HT1080 (cell line): ENCODE measurements around the gene SESN1. TPM values are rescaled to one million over a fixed set of nuclear protein-coding genes. Genes with fewer than 3 reads are reported as not detected.
"Not testable (repeated sequence)": the region's sequence is repeated elsewhere in the genome, so short reads cannot be mapped to it uniquely, and the experiment has no call there.

Source experiments
- DNase-seq: peaks from one replicate; pipeline ENCODE4 v3.0.0-alpha.2; 2015; ENCODE audit warnings: low read depth
- polyA plus RNA-seq, 2 experiments: library from polyadenylated mRNA; depleted of rRNA; stranded (reverse); fragments of >200 nt; gene quantifications; 2 replicates each; pipeline ENCODE4 v1.2.3, GENCODE V29; 2015
- total RNA-seq: library from RNA; depleted of rRNA; stranded (reverse); fragments of >200 nt; shearing (Covaris generic); gene quantifications from 2 replicates; pipeline ENCODE4 v1.2.3, GENCODE V29; 2014; rRNA removed

SESN1 gene
- 24.1 and 26.1 TPM in 2 replicates for total RNA-seq
- polyA plus RNA-seq (2015; cell fraction: cytosol; rRNA removed) = 38.1 and 43.3 TPM in 2 replicates
- polyA plus RNA-seq (2015; cell fraction: nucleus; rRNA removed) = 44.3 and 45.5 TPM in 2 replicates

DNA sequence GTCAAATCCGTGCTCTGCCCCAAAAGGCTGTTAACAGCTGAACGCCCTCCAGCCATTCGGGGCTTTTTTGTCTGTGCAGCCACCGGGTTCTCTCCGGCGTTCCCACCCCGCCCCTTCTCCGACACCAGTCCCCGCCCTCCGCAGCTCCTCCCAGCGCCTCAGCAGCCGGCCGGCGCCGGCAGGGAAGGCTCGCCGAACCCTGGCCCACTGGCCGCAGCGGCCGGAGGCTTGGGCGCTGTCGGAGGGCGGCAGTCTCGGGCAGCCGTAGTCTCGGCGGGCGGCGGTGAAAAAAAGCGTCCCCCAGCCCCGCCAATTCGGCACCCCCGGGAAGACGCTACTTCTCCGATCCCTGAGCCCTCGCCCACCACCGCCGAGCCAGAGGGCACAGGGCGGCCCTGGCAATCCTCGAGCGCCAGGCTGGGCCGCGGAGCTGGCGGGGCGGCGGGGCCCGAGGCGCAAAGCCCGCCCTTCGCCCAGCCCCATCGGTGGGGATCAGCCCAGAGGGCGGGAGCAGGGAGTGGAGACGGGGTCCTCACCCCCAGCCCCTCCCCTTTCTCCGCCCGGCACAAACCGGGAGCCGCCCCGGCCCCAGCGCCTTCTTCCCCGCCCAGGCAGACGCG, at the start of gene SESN1:
SESN1 (minus strand) TSS at position 431 of the 620 bp plus-strand sequence. CDS start 773 bp downstream, outside the sequence.
- DNase-seq = peak; percentile 80

DNA sequence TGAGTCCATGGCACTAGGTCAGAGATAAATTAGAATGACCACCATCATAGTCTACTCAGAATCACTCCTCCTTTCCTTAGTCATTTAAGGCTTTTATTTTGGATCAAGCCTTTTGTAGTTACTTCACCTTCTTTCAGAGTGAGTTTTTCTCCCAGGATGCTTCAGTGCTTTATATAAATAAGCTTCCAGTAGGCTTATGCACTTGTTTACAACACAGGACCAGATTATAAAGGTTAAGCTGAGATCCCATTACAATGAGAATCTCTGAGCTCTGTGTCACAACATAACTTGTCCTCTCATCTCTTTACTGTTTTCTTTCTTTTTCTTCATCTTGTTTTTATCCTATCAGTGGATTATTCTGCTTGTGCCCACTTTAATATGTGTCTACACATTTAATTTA, 48.5 kb upstream of the SESN1 start:
- no peak for DNase-seq

DNA sequence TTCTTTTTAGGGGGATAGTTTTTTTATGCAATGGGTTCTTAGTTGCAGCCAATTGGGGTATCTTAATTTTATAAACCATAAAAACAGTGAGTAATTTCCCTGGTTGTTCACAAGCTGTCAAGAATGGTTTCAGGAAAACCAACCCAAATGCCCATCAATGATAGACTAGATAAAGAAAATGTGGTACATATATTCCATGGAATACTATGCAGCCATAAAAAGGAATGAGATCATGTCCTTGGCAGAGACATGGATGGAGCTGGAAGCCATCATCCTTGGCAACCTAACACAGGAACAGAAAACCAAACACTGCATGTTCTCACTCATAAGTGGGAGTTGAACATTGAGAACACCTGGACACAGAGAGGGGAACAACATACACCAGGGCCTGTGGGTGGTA, 47.4 kb upstream of the SESN1 start:
- not testable (repeated sequence) for DNase-seq

DNA sequence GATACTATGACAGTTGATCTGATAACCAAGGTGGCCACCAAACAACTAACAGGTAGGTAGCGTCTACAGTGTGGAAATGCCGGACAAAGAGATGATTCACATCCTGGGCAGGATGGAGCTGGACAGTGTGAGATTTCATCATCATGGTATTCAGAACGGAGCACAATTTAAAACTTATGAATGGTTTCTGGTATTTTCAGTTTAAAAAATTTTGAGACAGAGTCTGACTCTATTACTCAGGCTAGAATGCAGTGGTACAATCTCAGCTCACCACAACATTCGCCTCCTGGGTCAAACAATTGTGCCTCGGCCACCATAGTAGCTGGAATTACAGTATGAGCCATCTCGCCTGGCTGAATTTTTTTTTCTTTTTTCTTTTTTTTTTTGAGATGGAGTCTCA, 44.5 kb upstream of the SESN1 start:
- peak; percentile 73 for DNase-seq

DNA sequence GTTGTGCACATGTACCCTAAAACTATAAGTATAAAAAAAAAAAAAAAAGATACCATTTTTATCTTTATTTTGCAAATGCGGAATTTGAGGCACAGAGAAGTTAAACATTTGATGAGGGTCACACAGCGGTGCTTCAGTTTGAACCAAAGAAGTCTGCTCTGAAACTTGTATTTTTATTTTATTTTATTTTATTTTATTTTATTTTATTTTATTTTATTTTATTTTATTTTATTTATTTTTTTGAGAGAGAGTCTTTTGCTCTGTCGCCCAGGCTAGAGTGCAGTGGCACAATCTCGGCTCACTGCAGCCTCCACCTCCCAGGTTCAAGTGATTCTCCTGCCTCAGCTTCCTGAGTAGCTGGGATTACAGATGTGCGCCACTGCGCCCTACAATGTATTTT, 41.9 kb upstream of the SESN1 start:
- DNase-seq = not testable (repeated sequence)

DNA sequence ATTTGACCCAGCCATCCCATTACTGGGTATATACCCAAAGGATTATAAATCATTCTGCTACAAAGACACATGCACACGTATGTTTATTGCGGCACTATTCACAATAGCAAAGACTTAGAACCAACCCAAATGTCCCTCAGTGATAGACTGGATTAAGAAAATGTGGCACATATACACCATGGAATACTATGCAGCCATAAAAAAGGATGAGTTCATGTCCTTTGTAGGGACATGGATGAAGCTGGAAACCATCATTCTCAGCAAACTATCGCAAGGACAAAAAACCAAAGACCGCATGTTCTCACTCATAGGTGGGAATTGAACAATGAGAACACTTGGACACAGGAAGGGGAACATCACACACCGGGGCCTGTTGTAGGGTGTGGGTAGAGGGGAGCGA, 41.4 kb upstream of the SESN1 start:
- not testable (repeated sequence) for DNase-seq

DNA sequence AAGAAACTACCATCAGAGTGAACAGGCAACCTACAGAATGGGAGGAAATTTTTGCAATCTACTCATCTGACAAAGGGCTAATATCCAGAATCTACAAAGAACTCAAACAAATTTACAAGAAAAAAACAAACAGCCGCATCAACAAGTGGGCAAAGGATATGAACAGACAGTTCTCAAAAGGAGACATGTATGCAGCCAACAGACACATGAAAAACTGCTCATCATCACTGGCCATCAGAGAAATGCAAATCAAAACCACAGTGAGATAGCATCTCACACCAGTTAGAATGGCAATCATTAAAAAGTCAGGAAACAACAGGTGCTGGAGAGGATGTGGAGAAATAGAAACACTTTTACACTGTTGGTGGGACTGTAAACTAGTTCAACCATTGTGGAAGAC, 41.0 kb upstream of the SESN1 start:
- not testable (repeated sequence) for DNase-seq

DNA sequence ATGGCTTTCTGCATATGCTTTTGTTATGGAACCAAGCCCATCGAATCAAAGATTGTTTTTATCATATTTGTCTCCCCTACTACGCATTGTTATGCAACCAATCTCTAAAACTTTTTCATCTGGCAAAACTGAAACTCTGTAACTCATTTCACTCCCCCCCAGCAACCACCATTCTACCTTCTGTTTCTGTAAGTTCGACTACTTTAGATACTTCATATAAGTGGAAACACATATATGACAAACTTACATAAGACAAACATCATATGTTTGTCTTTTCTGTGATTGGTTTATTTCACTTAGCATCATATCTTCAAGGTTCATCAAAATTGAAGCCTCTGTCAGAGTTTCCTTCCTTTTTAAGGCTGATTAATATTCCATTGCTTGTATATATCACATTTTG, 35.4 kb upstream of the SESN1 start:
- DNase-seq = no peak

DNA sequence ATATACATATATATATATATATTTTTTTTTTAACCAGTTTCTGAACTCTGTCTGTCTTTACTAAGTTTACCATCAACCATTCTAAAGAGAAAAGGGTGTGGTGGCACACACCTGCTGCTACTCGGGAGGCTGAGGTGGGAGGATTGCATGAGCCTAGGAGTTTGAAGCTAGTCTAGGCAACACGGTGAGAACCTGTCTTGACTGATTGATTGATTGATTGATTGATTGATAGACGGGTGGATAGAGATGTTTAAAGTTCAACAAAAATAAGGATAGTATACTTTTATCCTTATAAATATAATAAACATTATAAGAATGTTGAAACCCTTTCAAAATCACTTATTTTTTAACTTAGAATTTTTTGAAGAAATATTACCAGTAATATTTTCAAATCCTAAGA, 30.9 kb upstream of the SESN1 start:
- no peak for DNase-seq

DNA sequence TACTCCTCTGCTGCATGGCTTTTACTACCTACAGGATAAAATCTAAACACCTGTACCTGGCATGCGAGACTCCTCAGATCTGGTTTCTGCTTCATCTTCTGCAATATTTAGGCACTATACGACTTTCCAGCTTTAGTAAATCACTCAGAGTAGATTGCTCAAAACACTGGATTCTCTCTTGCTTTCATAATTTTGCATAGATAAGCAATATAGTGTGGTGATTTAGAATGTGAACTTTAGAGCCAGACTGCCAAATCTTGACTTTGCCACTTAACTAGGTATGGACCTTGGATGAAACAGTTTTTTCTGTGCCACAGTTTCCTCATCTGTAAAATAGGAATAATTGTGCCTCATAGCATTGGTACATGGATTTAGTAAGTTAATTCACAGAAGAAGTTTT, 29.6 kb upstream of the SESN1 start:
- no peak for DNase-seq

DNA sequence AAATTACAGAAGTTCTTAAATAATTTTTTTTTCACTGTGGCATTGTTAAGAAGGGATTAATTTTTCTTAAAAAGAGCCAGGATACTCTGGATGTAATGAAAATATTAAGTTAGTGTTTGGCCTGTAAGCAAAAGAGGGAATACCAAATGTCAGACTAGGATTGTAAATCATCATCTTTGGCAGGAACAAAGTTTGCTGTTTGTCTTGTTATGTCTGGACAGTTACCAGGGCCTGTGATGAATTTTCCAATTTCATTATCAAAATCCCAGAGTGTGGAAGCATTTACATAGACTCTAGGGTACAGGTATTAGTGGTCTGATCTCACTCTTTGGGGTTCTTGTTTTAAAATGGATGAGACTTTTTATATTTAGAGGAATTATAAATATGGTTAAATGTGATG, 26.8 kb upstream of the SESN1 start:
- DNase-seq = no peak

DNA sequence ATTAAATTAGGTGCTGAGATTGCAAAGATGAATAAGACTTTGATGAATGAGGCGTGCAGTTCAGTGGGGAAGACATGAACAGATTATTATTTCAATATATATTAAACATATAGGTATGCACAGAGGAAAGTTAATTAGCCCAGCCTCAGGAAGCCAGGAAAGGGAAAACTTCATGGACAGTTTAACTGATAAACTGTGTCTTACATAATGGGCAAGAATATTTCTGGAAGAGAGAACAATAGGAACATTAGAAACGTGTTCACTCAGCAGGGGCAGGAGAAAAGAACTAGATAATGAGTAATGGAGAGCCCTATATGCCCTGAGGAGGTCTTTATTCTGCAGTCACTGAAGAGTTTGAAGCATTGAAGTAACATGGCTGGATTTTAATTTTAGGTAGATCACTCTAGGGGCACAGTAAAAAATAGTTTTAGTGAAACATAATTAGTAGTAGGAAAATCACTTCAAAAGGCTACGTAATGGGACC, 24.3 kb upstream of the SESN1 start:
- DNase-seq = no peak

DNA sequence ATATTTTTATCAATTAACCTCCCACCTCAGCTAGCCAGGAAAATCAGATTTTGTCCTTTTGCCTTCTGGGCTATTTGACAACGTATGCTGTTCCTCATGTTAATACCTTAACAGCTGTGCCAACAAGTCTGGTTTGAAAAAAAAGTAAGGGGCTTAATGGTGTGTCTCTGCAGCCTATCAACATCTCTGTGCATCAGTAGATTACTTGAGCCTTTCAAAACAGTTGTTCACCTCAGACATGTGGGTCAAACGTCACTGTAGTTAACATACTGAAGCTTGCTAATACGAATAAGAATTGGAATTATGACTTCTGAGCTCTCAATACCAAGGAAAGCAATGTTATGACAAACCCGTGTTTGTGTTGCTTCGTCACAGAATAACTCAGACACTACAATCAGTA, 23.7 kb upstream of the SESN1 start:
- DNase-seq = no peak

DNA sequence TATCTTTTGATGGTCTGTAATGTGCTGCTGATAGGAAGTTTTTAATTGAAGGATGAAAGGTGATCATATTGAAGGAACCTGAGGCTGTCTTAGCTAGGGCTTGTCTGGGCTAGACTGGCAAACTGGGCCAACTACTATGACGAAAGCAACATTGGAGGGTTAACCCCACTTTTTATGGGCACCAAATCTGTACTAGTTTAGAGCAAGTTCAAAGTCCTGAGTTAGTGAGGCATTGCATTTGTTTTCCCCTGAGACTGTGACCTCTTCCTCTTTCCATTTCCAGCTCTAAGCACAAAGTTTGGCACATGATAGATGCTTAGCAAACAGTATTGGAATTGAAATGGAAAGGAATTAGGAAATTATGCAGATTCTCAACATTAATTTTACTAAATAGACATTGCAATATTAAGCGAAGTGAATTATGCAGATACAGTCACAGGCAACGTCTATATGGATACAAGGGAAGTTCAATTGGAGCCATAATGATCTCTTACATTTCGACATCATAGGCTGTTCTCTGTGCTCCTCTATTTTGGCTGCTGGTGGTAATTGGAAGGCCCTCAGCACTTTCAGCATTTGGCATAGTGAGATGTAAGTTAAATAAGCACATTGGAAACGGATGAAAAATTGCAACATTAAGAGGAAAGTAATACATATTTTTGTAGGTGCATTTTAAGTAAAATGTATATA, 22.8 kb upstream of the SESN1 start:
- DNase-seq = no peak

DNA sequence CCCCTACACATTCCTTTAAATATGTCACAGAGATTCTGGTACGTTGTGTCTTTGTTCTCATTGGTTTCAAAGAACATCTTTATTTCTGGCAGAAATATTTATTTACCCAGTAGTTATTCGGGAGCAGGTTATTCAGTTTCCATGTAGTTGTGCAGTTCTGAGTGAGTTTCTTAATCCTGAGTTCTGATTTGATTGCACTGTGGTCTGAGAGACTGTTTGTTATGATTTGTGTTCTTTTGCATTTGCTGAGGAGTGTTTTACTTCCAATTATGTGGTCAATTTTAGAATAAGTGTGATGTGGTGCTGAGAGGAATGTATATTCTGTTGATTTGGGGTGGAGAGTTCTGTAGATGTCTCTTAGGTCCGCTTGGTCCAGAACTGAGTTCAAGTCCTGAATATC, 18.0 kb upstream of the SESN1 start:
- not testable (repeated sequence) for DNase-seq

DNA sequence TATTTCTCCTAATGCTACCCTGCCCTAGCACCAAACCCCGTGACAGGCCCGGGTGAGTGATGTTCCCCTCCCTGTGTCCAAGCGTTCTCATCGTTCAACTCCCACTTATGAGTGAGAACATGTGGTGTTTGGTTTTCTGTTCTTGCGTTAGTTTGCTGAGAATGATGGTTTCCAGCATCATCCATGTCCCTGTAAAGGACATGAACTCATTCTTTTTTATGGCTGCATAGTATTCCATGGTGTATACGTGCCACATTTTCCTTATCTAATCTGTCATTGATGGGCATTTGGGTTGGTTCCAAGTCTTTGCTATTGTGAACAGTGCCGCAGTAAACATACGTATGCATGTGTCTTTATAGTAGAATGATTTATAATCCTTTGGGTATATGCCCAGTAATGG, 15.0 kb upstream of the SESN1 start:
- DNase-seq = not testable (repeated sequence)

DNA sequence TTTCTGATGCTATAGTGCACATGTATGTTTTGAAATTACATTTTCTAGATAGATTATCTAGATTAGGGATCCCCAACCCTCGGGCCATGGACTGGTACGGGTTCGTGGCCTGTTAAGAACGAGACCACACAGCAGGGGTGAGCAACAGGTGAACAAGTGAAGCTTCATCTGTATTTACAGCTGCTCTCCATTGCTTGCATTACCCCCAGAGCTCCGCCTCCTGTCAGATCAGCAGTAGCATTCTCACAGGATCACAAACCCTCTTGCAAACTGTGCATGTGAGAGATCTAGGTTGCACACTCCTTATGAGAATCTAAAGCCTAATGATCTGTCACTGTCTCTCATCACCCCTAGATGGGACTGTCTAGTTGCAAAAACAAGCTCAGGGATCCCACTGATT, 11.0 kb upstream of the SESN1 start:
- DNase-seq = no peak

DNA sequence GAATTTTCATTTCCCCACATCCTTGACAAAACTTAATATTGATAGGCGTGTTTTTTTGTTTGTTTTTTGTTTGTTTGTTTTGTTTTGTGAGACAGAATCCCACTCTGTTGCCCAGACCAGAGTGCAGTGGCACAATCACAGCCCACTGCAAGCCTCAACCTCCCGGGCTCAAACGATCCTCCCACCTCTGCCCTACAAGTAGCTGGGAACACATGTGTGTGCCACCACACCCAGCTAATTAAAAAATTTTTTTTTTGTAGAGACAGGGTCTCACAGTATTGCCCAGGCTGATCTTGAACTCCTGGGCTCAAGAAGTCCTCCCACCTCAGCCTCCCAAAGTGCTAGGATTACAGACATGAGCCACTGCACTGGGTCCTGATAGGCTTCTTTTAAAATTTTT, 9.9 kb upstream of the SESN1 start:
- no peak for DNase-seq

DNA sequence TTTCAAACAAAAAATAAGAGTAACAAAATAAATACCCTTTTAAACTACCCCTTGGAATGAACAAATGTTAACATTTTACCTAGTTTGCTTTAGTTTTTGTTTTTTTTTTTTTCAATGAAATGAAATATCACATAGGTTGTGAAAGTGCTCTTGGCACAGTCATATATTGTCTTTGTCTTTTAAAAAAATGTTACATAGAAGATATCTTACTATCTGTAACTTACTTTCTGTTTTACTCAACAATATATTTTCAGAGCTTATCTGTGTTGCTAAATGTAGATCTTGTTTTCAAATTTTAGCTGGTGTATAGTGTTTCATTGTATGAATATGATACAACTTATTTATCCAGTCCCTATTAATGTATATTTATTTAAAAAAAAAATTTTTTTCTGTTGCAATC, 9.3 kb upstream of the SESN1 start:
- DNase-seq = no peak

DNA sequence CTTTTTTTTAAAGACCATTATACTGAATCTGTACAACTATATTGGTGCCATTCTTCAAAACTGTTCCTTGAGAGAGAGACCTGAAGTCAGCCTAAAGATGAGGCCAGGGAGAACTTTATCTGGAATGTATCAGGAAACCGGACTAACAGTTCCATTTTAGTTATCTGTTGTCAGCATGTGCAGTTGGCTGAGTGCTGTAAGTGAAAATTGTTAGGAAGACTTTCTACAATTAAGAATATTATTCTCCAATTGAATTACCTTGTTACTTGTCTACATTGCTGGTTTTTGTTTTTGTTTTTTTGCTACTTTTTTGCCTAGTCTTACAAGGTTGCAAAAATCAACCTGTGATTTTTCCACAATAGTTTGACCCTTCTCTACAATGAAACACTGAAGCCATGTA, 8.1 kb upstream of the SESN1 start:
- DNase-seq = no peak

DNA sequence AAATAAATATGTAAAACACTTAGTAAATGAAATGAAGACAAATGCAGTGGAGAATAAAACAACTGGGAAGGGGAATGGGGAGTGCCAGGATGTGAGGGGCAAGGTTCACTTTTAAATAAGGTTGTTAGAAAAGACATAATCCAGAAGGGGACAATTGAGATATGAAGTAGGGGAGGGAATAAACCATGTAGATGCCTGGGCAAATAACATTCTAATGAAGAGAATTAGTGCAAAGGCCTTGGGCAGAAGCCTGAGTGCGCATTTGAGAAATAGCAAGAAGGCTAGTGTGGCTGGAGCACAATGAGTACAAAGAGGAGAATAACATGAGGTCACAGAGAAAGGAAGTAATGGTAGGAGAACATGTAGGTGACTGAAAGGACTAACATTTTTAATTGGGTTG, 3.0 kb upstream of the SESN1 start:
- DNase-seq = no peak

DNA sequence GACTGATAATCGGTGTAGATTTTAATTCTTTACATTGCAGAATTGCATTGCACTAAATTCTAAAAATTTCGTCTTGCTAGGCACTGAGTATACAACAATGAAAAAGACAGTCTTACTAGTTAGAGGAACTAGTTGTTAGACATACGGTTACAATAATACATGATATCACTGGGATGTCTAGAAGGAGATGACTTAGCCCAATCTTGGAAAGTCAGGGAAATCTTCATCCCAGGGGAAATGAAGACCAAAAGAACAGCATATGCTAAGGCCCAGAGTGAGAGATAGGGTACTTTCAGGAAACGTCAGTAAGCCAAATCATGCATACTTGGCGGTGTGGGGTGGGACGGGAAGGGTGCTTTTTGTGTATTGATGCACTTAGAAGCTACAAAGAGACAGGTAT, 1.6 kb upstream of the SESN1 start:
- DNase-seq = no peak

DNA sequence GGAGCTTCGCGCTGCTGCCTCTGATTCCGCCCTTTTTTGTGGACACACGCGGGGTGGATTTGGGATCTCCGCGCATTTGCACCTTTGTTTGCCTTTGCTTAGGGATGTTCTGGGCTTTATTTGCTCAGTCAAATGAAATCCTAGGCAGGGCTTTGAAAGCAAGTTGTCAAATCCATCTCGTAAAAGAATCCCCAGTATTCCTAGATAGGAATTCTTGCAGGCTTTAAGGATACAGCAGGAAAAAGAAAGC, 1.1 kb upstream of the SESN1 start:
- no peak for DNase-seq
